Gastroesophageal sphincter (tissue), 3 donors: Measurements from ENCODE around the gene PTCRA.

Experiments
- CTCF ChIP-seq, 4 experiments: fragments of 200-600 bp in 2 of 4; fragments of 450-650 bp in 2 of 4; sonication (generic) in 1 of 4; IDR thresholded peaks; one replicate each; pipeline ENCODE4 v1.5.1; 2017 to 2019; ENCODE audit warnings: antibody characterized with exemption in 4 of 4, mild to moderate bottlenecking in 2 of 4, moderate library complexity in 2 of 4
- EP300 ChIP-seq: sonication (generic); formaldehyde crosslinking; IDR thresholded peaks from one replicate; pipeline ENCODE4 v1.6.1; 2017; ENCODE audit warnings: antibody characterized with exemption, mild to moderate bottlenecking
- POLR2AphosphoS5 ChIP-seq: sonication (generic); formaldehyde crosslinking; IDR thresholded peaks from one replicate; pipeline ENCODE4 v1.6.1; 2017; ENCODE audit warnings: antibody characterized with exemption

GRCh38 chr6:42877695-42878094 is 38.2 kb upstream of the PTCRA start:
- TF ChIP-seq CTCF (IDR thresholded peaks at IDR 0.05) (no peak), EP300 (no peak), POLR2AphosphoS5 (no peak)
